NCI-H1694 (cell line): ENCODE results near the gene TUBGCP6.
"Not testable (repeated sequence)": the region's sequence is repeated elsewhere in the genome, so short reads cannot be mapped to it uniquely, and the experiment has no call there.

Experiments used
- DNase-seq: peaks from one replicate; lab custom pipeline; 2025; lab: John Stamatoyannopoulos, UW

Gene TUBGCP6

DNA sequence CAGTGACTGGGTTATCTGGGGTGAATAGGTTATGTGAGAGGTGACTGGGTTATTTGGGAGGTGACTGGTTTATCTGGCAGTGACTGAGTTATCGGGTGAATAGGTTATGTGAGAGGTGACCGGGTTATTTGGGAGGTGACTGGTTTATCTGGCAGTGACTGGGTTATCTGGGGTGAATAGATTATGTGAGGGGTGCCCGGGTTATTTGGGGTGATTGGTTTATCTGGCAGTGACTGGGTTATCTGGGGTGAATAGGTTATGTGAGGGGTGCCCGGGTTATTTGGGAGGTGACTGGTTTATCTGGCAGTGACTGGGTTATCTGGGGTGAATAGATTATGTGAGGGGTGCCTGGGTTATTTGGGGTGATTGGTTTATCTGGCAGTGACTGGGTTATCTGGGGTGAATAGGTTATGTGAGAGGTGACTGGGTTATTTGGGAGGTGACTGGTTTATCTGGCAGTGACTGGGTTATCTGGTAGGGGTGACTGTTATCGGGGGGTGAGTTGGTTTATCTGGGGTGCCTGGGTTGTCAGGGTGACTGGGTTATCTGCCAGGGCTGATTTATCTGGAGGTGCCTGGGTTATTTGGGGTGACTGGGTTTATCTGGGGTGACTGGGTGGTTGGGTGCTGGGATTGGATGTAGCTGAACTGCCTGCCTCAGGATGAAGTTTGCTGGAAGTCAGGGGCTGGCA lies 76.2 kb downstream of the TUBGCP6 start:
- not testable (repeated sequence) for DNase-seq

DNA sequence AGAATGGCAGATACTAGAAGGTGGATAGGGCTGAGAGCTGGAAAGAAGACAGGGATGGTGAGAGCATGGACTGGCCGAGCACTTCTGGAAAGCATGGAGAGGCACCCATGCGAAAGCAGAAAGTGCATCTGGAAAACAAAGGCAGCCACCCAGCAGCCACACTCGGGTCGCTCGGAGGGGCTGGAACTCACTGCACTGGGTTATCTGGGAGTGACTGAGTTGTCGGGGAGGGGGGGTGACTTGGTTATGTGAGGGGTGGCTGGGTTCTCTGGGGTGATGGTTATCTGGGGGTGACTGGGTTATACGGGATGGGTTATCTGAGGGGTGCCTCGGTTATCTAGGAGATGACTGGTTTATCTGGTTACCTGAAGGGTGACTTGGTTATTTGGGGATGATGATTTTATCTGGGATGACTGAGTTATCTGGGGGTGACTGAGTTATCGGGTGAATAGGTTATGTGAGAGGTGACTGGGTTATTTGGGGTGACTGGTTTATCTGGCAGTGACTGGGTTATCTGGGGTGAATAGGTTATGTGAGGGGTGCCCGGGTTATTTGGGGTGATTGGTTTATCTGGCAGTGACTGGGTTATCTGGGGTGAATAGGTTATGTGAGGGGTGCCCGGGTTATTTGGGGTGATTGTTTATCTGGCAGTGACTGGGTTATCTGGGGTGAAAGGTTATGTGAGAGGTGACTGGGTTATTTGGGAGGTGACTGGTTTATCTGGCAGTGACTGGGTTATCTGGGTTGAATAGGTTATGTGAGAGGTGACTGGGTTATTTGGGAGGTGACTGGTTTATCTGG lies 76.9 kb downstream of the TUBGCP6 start:
- DNase-seq = no peak
